ENCODE results near the gene IL9R. TPM values are rescaled to one million over a fixed set of nuclear protein-coding genes. Genes with fewer than 3 reads are reported as not detected.
"Not testable (repeated sequence)": the region's sequence is repeated elsewhere in the genome, so short reads cannot be mapped to it uniquely, and the experiment has no call there.

Gene IL9R
- total RNA-seq, 2 donors from 2014 or later, result 0.31 to 0.62 TPM

- no peak overlapping the region for H3K4me3 Mint-ChIP-seq
- DNase-seq, result no peak
- Histone ChIP-seq H3K9ac (ENCODE audit: extremely low read depth, low read length, poor library complexity, severe bottlenecking) (no peak overlapping the region), H3K4me1 (ENCODE audit: control insufficient read depth, insufficient read depth, low read length) (no peaks in the 10 kb centered on the region), H3K27ac (ENCODE audit: low read depth, low read length) (no peak overlapping the region), H3K36me3 (ENCODE audit: control insufficient read depth, insufficient read depth, low read length) (no peaks in the 10 kb centered on the region), H3K27me3 (ENCODE audit: control insufficient read depth, insufficient read depth, low read length, poor library complexity, severe bottlenecking) (no peaks in the 10 kb centered on the region), H3K9me3 (ENCODE audit: control insufficient read depth, low read length) (peaks cover 64% of the 10 kb centered on the region), H3K4me3 (ENCODE audit: low read length) (no peak overlapping the region)
- H3K36me3 Mint-ChIP-seq (ENCODE audit: low read depth), result no peaks in the 10 kb centered on the region
- H3K27ac Mint-ChIP-seq, result no peak overlapping the region
- H3K9me3 Mint-ChIP-seq, result peaks cover 37% of the 10 kb centered on the region
- peaks cover 4% of the 10 kb centered on the region for H3K27me3 Mint-ChIP-seq (ENCODE audit: insufficient read depth)
- H3K4me1 Mint-ChIP-seq, result no peaks in the 10 kb centered on the region
- no peak for TF ChIP-seq CTCF (conservative IDR thresholded peaks at IDR 0.05)
- 72 to 94% methylated on average over 2 of the region's 2 CpGs for WGBS, 2 experiments (ENCODE audit: insufficient coverage in 1 of 2, insufficient read length in 1 of 2)
These were observed 14.2 kb upstream of the IL9R start for GRCh38 chrX:155983326-155983725.

GRCh38 chrX:155985208-155985607 is 12.3 kb upstream of the IL9R start:
- no peak for TF ChIP-seq CTCF (conservative IDR thresholded peaks at IDR 0.05)
- Histone ChIP-seq H3K4me3 (ENCODE audit: low read length) (no peak overlapping the region), H3K9ac (ENCODE audit: extremely low read depth, low read length, poor library complexity, severe bottlenecking) (no peak overlapping the region), H3K27ac (ENCODE audit: low read depth, low read length) (no peak overlapping the region), H3K9me3 (ENCODE audit: control insufficient read depth, low read length) (peaks cover 63% of the 10 kb centered on the region), H3K4me1 (ENCODE audit: control insufficient read depth, insufficient read depth, low read length) (no peaks in the 10 kb centered on the region), H3K27me3 (ENCODE audit: control insufficient read depth, insufficient read depth, low read length, poor library complexity, severe bottlenecking) (no peaks in the 10 kb centered on the region), H3K36me3 (ENCODE audit: control insufficient read depth, insufficient read depth, low read length) (no peaks in the 10 kb centered on the region)
- no peaks in the 10 kb centered on the region for H3K36me3 Mint-ChIP-seq (ENCODE audit: low read depth)
- peaks cover 44% of the 10 kb centered on the region for H3K9me3 Mint-ChIP-seq
- WGBS, 2 experiments (ENCODE audit: insufficient coverage in 1 of 2, insufficient read length in 1 of 2), result 68 to 73% methylated on average over 2 of the region's 2 CpGs
- H3K4me1 Mint-ChIP-seq, result no peaks in the 10 kb centered on the region
- H3K27me3 Mint-ChIP-seq (ENCODE audit: insufficient read depth), result peaks cover 4% of the 10 kb centered on the region
- H3K4me3 Mint-ChIP-seq, result no peak overlapping the region
- DNase-seq, result no peak
- no peak overlapping the region for H3K27ac Mint-ChIP-seq

GRCh38 chrX:155986995-155987394 is 10.5 kb upstream of the IL9R start:
- not testable (repeated sequence) for H3K4me3 ChIP-seq (ENCODE audit: low read length); H3K4me1 Mint-ChIP-seq; H3K27me3 ChIP-seq (ENCODE audit: control insufficient read depth, insufficient read depth, low read length, poor library complexity, severe bottlenecking); H3K36me3 ChIP-seq (ENCODE audit: control insufficient read depth, insufficient read depth, low read length); DNase-seq; H3K27ac Mint-ChIP-seq; H3K9ac ChIP-seq (ENCODE audit: extremely low read depth, low read length, poor library complexity, severe bottlenecking); H3K4me3 Mint-ChIP-seq; H3K27me3 Mint-ChIP-seq (ENCODE audit: insufficient read depth); H3K36me3 Mint-ChIP-seq (ENCODE audit: low read depth); H3K4me1 ChIP-seq (ENCODE audit: control insufficient read depth, insufficient read depth, low read length); H3K27ac ChIP-seq (ENCODE audit: low read depth, low read length)
- peaks cover 40% of the 10 kb centered on the region for H3K9me3 Mint-ChIP-seq
- 38% methylated on average over 2 of the region's 2 CpGs; no CpG with 5 or more reads in 1 of the 2 experiments for WGBS, 2 experiments (ENCODE audit: insufficient coverage in 1 of 2, insufficient read length in 1 of 2)
- peaks cover 62% of the 10 kb centered on the region for H3K9me3 ChIP-seq (ENCODE audit: control insufficient read depth, low read length)

- H3K4me1 Mint-ChIP-seq, result no peaks in the 10 kb centered on the region
- WGBS, 2 experiments (ENCODE audit: insufficient coverage in 1 of 2, insufficient read length in 1 of 2), result 62 to 67% methylated on average over 4 of the region's 4 CpGs
- DNase-seq, result no peak
- no peaks in the 10 kb centered on the region for H3K27me3 ChIP-seq (ENCODE audit: control insufficient read depth, insufficient read depth, low read length, poor library complexity, severe bottlenecking)
- H3K9me3 ChIP-seq (ENCODE audit: control insufficient read depth, low read length), result peaks cover 59% of the 10 kb centered on the region
- TF ChIP-seq CTCF (conservative IDR thresholded peaks at IDR 0.05), result no peak
- H3K36me3 Mint-ChIP-seq (ENCODE audit: low read depth), result no peaks in the 10 kb centered on the region
- no peaks in the 10 kb centered on the region for H3K27me3 Mint-ChIP-seq (ENCODE audit: insufficient read depth)
- no peak overlapping the region for H3K9ac ChIP-seq (ENCODE audit: extremely low read depth, low read length, poor library complexity, severe bottlenecking)
- no peaks in the 10 kb centered on the region for H3K4me1 ChIP-seq (ENCODE audit: control insufficient read depth, insufficient read depth, low read length)
- no peak overlapping the region for H3K27ac ChIP-seq (ENCODE audit: low read depth, low read length)
- no peak overlapping the region for H3K4me3 ChIP-seq (ENCODE audit: low read length)
- no peak overlapping the region for H3K4me3 Mint-ChIP-seq
- H3K27ac Mint-ChIP-seq, result no peak overlapping the region
- H3K36me3 ChIP-seq (ENCODE audit: control insufficient read depth, insufficient read depth, low read length), result no peaks in the 10 kb centered on the region
- H3K9me3 Mint-ChIP-seq, result peaks cover 40% of the 10 kb centered on the region
These were observed 8.6 kb upstream of the IL9R start for GRCh38 chrX:155988859-155989258.

Data from endodermal cell (in vitro differentiated cells).